GM10248 (cell line): ENCODE measurements around the gene FAM53B.

ENCODE experiments used
- CTCF ChIA-PET: fragments of 300-600 bp; sonication (Branson Sonifier 250); formaldehyde crosslinking; extraction: SDS; loops from one replicate; lab custom pipeline; 2021; ENCODE audit warnings: antibody characterized with exemption; lab: Yijun Ruan, JAX
- POLR2A ChIA-PET: fragments of 350-650 bp; sonication (Branson Sonifier 250); formaldehyde crosslinking; extraction: SDS; loops from one replicate; lab custom pipeline; 2020; ENCODE audit warnings: antibody characterized with exemption; lab: Yijun Ruan, JAX
- DNase-seq: peaks from one replicate; pipeline ENCODE4 v3.0.0; 2012; ENCODE audit errors: extremely low spot score
- CTCF ChIP-seq: IDR thresholded peaks from 2 replicates; pipeline ENCODE4 v1.5.1; 2012; ENCODE audit warnings: mild to moderate bottlenecking, low read depth; ENCODE audit errors: extremely low read depth, missing control alignments, control extremely low read depth

Gene FAM53B

DNA sequence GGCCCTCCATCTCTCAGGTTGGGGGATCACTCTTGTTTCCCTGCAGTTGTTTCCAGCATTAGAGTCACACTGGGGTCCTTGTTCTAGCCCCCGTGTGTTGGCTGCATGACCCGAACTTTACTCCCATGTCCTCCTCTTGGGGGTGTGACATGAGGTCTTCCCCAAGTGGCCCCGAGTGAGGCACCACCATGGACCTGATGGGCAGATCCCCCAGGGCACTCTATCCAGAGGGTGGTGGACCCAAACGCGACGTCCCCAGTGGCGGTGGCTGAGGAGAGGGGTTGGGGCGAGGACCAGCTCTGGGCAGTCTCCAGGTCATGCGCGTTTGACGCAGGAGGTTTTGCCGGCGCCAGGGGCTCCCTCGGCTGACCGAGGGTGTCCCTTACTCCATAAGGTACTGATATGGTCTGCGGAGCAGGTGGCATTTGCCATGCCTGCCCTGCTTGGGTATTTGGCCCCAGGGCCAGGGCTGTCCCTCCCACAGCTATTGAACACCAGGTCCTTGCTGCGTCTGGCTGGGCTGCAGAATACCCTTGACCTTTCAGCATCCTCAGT is 150.7 kb downstream of the FAM53B start:
- no peak for DNase-seq
- ChIA-PET CTCF (interaction anchor here (1.1 kb wide), 1 partner anchor 8 kb away, joined by 4 read pairs; no protein-coding TSS in a partner anchor), POLR2A (no interaction called here)
- no peak for TF ChIP-seq CTCF

- TF ChIP-seq CTCF: no peak
- POLR2A ChIA-PET: no interaction called here
- CTCF ChIA-PET: interaction anchor here (1.1 kb wide), 1 partner anchor 9 kb away, joined by 4 read pairs; no protein-coding TSS in a partner anchor
- no peak for DNase-seq
Observed at GRCh38 chr10:124592736-124593430, 151.3 kb downstream of the FAM53B start.

DNA sequence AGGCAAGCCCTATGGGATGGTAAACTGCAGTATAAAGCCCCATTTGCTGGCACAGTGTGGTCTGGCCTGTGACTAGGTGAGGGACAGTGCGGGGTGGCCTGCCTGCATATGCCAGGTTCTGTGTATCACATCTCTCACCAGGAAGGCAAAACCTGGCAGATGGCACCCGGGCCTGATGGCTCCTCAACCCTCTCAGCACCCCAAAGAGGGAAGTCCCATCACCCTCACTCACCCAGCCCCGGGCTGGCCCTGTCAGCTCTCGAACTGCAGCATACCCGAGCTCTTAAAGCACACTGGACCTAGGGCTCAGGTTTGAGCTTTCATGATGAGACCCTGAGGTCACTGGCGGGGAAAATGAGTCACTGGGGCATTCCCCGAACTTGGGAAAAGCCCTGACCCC is 152.1 kb downstream of the FAM53B start:
- no peak for DNase-seq
- CTCF ChIA-PET: interaction anchor here (0.8 to 1.1 kb wide), 2 partner anchors 10 to 67 kb away, joined by 3 to 4 read pairs; no protein-coding TSS in a partner anchor
- TF ChIP-seq CTCF: no peak
- POLR2A ChIA-PET: no interaction called here

DNA sequence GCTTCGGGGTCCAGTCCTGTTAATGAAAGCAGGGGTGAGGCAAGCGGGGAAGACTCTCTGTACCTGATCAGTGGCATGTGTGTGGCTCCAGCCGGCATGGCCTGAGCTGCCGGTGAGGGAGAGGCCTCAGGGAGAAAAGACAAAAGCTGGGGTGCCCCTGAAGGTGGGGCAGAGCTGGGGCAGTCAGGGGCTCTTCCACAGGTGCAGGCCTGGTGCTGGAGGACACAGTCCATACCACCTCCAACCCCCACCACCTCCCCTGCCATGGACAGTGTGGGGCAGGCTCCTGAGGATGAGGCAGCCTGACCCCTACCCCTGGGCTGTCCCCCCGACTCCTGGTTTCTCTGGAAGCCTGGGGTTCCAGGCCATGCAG is 153.1 kb downstream of the FAM53B start:
- no peak for TF ChIP-seq CTCF
- POLR2A ChIA-PET: no interaction called here
- DNase-seq: no peak
- CTCF ChIA-PET: interaction anchor here (0.7 to 0.8 kb wide), 2 partner anchors 17 to 68 kb away, joined by 3 read pairs; no protein-coding TSS in a partner anchor

GRCh38 chr10:124590216-124591122 is 153.7 kb downstream of the FAM53B start:
- no peak for TF ChIP-seq CTCF
- CTCF ChIA-PET: interaction anchor here (0.7 to 0.9 kb wide), 2 partner anchors 18 to 151 kb away, joined by 3 read pairs; no protein-coding TSS in a partner anchor
- POLR2A ChIA-PET: no interaction called here
- DNase-seq: no peak

DNA sequence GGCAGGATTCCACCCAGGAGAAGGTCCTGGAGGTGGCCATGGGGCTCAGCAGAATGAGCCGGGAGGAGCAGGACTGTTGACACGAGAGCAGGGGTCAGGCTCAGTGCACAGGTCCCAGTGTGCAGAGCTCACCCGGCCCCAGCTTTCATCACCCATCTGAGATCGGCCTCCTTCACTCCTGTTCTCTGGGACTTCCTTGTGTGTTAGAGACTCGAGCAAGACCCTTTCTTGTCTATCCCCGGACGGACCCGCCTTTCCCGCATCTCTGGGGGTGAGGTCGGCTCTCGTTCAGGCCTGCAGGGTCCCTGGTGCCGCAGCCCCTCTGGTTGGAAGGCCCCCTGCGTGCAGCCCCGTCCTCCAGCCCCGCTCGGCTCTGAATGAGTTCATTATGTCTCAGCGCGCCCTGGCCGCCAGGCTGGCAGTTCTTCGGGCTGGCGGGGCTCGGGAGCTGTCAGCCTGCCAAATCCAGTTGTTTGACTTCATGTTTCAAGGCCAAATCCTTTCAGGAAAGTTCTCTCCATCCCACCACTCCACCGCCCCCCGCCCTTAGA is 154.6 kb downstream of the FAM53B start:
- ChIA-PET POLR2A (no interaction called here), CTCF (interaction anchor here (0.9 to 1.6 kb wide), 2 partner anchors 11 to 152 kb away, joined by 3 to 4 read pairs; no protein-coding TSS in a partner anchor)
- no peak for TF ChIP-seq CTCF
- no peak for DNase-seq
